Astrocyte of the cerebellum (primary cell): Measurements from ENCODE around the gene IRF8.

Source experiments
- DNase-seq: peaks from one replicate; pipeline ENCODE4 v3.0.0-alpha.2; 2011; ENCODE audit warnings: low read depth
- H3K4me3 ChIP-seq: 2 replicates; pipeline ENCODE4 v1.5.1; 2011; ENCODE audit warnings: mild to moderate bottlenecking, low read depth, low read length, moderate library complexity
- in situ Hi-C: cut with HindIII; loops from 2 replicates; pipeline ENCODE4 v1.10.0; 2017; ENCODE audit warnings: low sequenced_read_pairs
- TF ChIP-seq, protein P1 (sequence below): IDR thresholded peaks from 2 replicates; pipeline ENCODE4 v1.5.1; 2012; ENCODE audit warnings: low read length, low read depth, moderate library complexity, mild to moderate bottlenecking; ENCODE audit errors: missing control alignments

The IRF8 gene

DNA sequence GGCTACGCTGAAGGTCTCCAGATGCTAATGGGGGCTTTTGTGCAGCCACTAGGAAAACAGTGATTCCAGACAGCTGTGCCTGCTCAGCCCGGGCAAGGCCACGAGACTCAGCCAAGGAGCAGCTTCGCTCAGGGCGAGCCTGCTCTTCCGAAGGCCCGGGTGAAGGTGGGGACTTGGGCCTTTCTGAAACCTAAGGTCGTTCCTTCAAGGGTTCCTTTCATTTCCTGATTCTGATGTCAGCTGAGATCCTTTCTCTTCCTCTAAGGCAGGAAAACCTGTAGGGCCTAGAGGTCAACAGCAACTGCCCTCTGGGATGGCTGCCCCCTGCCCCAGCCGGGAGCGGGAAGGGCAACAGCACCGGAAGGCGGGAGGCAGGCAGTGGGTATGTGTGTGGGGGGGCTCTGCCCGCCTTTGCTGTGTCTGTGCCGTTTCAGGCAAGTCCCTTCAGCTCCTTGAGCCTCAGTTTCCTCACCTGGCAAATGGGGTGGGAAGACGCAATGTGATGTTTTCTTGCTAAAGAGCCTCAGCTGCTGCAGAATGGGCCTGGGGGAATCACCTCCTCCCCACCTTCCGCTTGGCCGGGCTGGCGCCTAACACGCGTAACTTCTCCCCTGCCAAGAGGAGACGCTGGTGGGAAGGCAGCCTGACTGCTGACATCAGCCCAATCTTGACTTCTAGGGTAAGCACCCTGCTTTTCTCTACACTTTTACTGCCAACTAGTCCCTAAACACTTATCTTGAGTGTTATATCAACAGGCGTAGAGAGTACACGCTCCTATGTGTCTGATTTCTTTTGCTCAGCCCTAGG lies 32.8 kb downstream of the IRF8 start:
- in situ Hi-C loops = loop anchor here (10.0 kb wide), 1 partner anchor 77 kb away; no protein-coding TSS in a partner anchor
- no peak overlapping the region for H3K4me3 ChIP-seq
- TF ChIP-seq, protein P1, sequence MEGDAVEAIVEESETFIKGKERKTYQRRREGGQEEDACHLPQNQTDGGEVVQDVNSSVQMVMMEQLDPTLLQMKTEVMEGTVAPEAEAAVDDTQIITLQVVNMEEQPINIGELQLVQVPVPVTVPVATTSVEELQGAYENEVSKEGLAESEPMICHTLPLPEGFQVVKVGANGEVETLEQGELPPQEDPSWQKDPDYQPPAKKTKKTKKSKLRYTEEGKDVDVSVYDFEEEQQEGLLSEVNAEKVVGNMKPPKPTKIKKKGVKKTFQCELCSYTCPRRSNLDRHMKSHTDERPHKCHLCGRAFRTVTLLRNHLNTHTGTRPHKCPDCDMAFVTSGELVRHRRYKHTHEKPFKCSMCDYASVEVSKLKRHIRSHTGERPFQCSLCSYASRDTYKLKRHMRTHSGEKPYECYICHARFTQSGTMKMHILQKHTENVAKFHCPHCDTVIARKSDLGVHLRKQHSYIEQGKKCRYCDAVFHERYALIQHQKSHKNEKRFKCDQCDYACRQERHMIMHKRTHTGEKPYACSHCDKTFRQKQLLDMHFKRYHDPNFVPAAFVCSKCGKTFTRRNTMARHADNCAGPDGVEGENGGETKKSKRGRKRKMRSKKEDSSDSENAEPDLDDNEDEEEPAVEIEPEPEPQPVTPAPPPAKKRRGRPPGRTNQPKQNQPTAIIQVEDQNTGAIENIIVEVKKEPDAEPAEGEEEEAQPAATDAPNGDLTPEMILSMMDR = no peak
- no peak for DNase-seq

DNA sequence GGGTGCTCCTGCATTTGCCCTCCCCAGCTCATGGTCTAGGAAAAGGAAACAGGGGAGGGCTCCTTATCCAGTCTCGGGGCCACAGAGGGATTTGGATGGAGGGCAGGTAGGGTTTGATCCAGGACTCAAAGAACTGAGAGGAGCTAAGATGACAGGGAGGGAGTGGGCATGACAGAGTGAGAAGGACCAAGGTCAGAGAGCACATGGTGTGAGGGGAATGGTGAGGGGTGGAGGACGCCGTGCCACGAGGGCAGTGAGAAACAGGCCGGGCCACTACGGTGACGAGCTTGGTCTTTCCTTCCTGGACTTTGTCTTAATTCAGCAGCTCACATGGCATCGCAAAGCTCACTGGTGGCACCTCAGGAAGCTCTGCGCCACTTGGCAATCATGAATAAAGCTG lies 35.2 kb downstream of the IRF8 start:
- TF ChIP-seq, protein P1 = no peak
- DNase-seq = no peak
- no peak overlapping the region for H3K4me3 ChIP-seq
- in situ Hi-C loops = loop anchor here (10.0 kb wide), 1 partner anchor 79 kb away; no protein-coding TSS in a partner anchor

DNA sequence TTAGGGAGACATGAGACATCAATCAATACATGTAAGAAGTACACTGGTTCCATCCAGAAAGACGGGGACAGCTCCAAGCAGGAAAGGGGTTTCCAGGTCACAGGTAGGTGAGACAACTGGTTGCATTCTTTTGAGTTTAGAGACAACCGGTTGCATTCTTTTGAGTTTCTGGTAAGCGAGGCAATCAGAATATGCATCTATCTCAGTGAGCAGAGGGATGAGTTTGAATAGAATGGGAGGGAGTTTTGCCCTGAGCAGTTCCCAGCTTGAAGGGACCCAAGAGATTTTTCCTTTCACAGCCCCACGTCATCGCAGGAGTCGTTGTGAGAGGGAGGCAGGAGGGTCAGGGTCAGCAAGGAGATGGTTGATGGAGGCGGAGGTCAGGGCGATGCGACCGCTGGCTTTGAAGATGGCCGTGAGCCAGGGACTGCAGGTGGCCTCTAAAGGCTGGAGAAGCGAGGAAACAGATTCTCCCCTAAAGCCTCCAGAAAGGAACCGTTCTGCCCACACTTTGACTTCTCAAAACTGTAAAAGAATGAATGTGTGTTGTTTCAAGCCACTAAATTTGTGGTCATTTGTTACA lies 36.5 kb downstream of the IRF8 start:
- H3K4me3 ChIP-seq = no peak overlapping the region
- in situ Hi-C loops = loop anchor here (10.0 kb wide), 1 partner anchor 81 kb away; no protein-coding TSS in a partner anchor
- TF ChIP-seq, protein P1 = no peak
- no peak for DNase-seq

GRCh38 chr16:85935974-85936760 lies 37.2 kb downstream of the IRF8 start:
- H3K4me3 ChIP-seq = no peak overlapping the region
- no peak for DNase-seq
- TF ChIP-seq, protein P1 = no peak
- in situ Hi-C loops = loop anchor here (10.0 kb wide), 1 partner anchor 81 kb away; no protein-coding TSS in a partner anchor

- TF ChIP-seq, protein P1 = no peak
- DNase-seq = no peak
- no peak overlapping the region for H3K4me3 ChIP-seq
- in situ Hi-C loops = loop anchor here (10.0 kb wide), 1 partner anchor 82 kb away; no protein-coding TSS in a partner anchor
Measured at GRCh38 chr16:85936816-85937215, 37.9 kb downstream of the IRF8 start.

- TF ChIP-seq, protein P1 = no peak
- no peak for DNase-seq
- no peak overlapping the region for H3K4me3 ChIP-seq
- in situ Hi-C loops = no loop called here
Measured at GRCh38 chr16:85940214-85940613, 41.3 kb downstream of the IRF8 start.
